Liver (tissue), 9 donors: ENCODE data around the gene DEFB113. TPM values are rescaled to one million over a fixed set of nuclear protein-coding genes. Genes with fewer than 3 reads are reported as not detected.

Experiments used
- DNase-seq: peaks from one replicate; pipeline ENCODE4 v3.0.0-alpha.2; 2017; ENCODE audit warnings: low spot score
- H3K27ac ChIP-seq, 2 donors: one replicate each; pipeline ENCODE4 v1.7.0; 2013; ENCODE audit warnings: inconsistent platforms in 2 of 2, low read length in 2 of 2, control low read depth in 1 of 2, low read depth in 1 of 2, mild to moderate bottlenecking in 1 of 2
- H3K27me3 ChIP-seq, 4 donors: one replicate each; pipeline versions ENCODE4 v1.6.1 to v1.7.0; 2013; ENCODE audit warnings: low read length in 3 of 4, inconsistent platforms in 1 of 4, mild to moderate bottlenecking in 1 of 4, moderate library complexity in 1 of 4; ENCODE audit not compliant: control insufficient read depth in 4 of 4, insufficient read depth in 4 of 4
- H3K36me3 ChIP-seq, 4 donors: one replicate each; pipeline versions ENCODE4 v1.6.1 to v1.7.0; 2013; ENCODE audit warnings: low read length in 3 of 4, mild to moderate bottlenecking in 3 of 4, low read depth in 1 of 4, moderate library complexity in 1 of 4; ENCODE audit not compliant: control insufficient read depth in 4 of 4, insufficient read depth in 3 of 4
- H3K4me1 ChIP-seq, 4 donors: one replicate each; pipeline versions ENCODE4 v1.6.1 to v1.7.0; 2013; ENCODE audit warnings: low read length in 3 of 4, mild to moderate bottlenecking in 3 of 4, moderate library complexity in 1 of 4; ENCODE audit not compliant: control insufficient read depth in 4 of 4, insufficient read depth in 4 of 4
- H3K4me3 ChIP-seq, 3 donors: one replicate each; pipeline versions ENCODE4 v1.6.1 to v1.7.0; 2013; ENCODE audit warnings: low read length in 3 of 3, control low read depth in 1 of 3, low read depth in 1 of 3, mild to moderate bottlenecking in 1 of 3
- H3K9ac ChIP-seq, 2 donors: one replicate each; pipeline ENCODE4 v1.7.0; 2013; ENCODE audit warnings: low read length in 2 of 2, mild to moderate bottlenecking in 2 of 2, moderate library complexity in 2 of 2, control low read depth in 1 of 2, low read depth in 1 of 2
- H3K9me3 ChIP-seq, 4 donors: one replicate each; pipeline versions ENCODE4 v1.6.1 to v1.7.0; 2013; ENCODE audit warnings: low read length in 3 of 4; ENCODE audit not compliant: control insufficient read depth in 4 of 4
- ATF3 ChIP-seq: IDR thresholded peaks from 2 replicates; pipeline ENCODE4 v1.6.1; 2016; ENCODE audit warnings: antibody characterized with exemption
- CTCF ChIP-seq: fragments of 150-350 bp; IDR thresholded peaks from 2 replicates; pipeline ENCODE4 v1.5.1; 2017; ENCODE audit warnings: improper control_type of control experiment, low read depth, low read length; ENCODE audit not compliant: missing input control
- EGR1 ChIP-seq, 2 donors: IDR thresholded peaks; 2 replicates each; pipeline ENCODE4 v1.6.1; 2016 to 2018; ENCODE audit warnings: antibody characterized with exemption in 2 of 2, low read depth in 2 of 2
- FOXA1 ChIP-seq: IDR thresholded peaks from 2 replicates; pipeline ENCODE4 v1.6.1; 2016; ENCODE audit warnings: antibody characterized with exemption
- FOXA2 ChIP-seq: IDR thresholded peaks from 2 replicates; pipeline ENCODE4 v1.6.1; 2016; ENCODE audit warnings: antibody characterized with exemption
- NR2F2 ChIP-seq: IDR thresholded peaks from 2 replicates; pipeline ENCODE4 v1.6.1; 2016; ENCODE audit warnings: antibody characterized with exemption
- RAD21 ChIP-seq, 2 donors: IDR thresholded peaks; 2 replicates each; pipeline ENCODE4 v1.6.1; 2016; ENCODE audit warnings: antibody characterized with exemption in 2 of 2, mild to moderate bottlenecking in 2 of 2
- REST ChIP-seq: IDR thresholded peaks from 2 replicates; pipeline ENCODE4 v1.6.1; 2016; ENCODE audit warnings: antibody characterized with exemption, mild to moderate bottlenecking
- RXRA ChIP-seq, 2 donors: IDR thresholded peaks; 2 replicates each; pipeline ENCODE4 v1.6.1; 2017 to 2018; ENCODE audit warnings: antibody characterized with exemption in 2 of 2, mild to moderate bottlenecking in 1 of 2
- SP1 ChIP-seq: IDR thresholded peaks from 2 replicates; pipeline ENCODE4 v1.6.1; 2018; ENCODE audit warnings: antibody characterized with exemption, mild to moderate bottlenecking
- YY1 ChIP-seq: IDR thresholded peaks from 2 replicates; pipeline ENCODE4 v1.6.1; 2016; ENCODE audit warnings: antibody characterized with exemption, mild to moderate bottlenecking
- WGBS: extraction: QIAGEN DNeasy Blood & Tissue Kit; methylation state at CpG from one replicate; pipeline ENCODE4 v1.1.7; 2013; 5-methylcytosine and 5-hydroxymethylcytosine counted together
- polyA plus RNA-seq, 2 donors: library from polyadenylated mRNA; stranded (reverse) in 1 of 2; unstranded in 1 of 2; fragments of 200-250 nt in 1 of 2; fragments of >200 nt in 1 of 2; fragmentation: Nextera tagmentation in 1 of 2; extraction: Ambion mirVana in 1 of 2; gene quantifications; one replicate each; pipeline versions ENCODE4 v1.2.1 to v1.2.3, GENCODE V29; 2013 to 2015
- total RNA-seq, 2 donors: library from RNA; depleted of rRNA; stranded (reverse); fragments of >200 nt; gene quantifications; one replicate each; pipeline ENCODE4 v1.2.3, GENCODE V29; 2014
- donor health status: healthy.
- donor health status: healthy.
- donor health status: healthy.
- donor health status: healthy.
- donor health status: healthy.

The DEFB113 gene
- total and polyA plus RNA-seq, 4 donors = not detected

- Histone ChIP-seq H3K27me3 (no peaks in the 10 kb centered on the region), H3K9me3 (no peaks in the 10 kb centered on the region), H3K9ac (no peak overlapping the region), H3K4me1 (no peaks in the 10 kb centered on the region), H3K27ac (no peak overlapping the region), H3K36me3 (no peaks in the 10 kb centered on the region), H3K4me3 (no peak overlapping the region)
- WGBS = 70% methylated on average over 2 of the region's 2 CpGs
- TF ChIP-seq ATF3 (no peak), RAD21 (IDR thresholded peaks at IDR 0.05) (no peak)
- DNase-seq = no peak
Measured at GRCh38 chr6:49951926-49952325, 17.5 kb downstream of the DEFB113 start.

- H3K27ac ChIP-seq = no peak overlapping the region
- DNase-seq = no peak
- no peaks in the 10 kb centered on the region for H3K4me1 ChIP-seq
- H3K9ac ChIP-seq = no peak overlapping the region
- H3K4me3 ChIP-seq = no peak overlapping the region
- no peaks in the 10 kb centered on the region for H3K36me3 ChIP-seq
- H3K9me3 ChIP-seq = no peaks in the 10 kb centered on the region
- H3K27me3 ChIP-seq = no peaks in the 10 kb centered on the region
- 90% methylated on average over 2 of the region's 2 CpGs for WGBS
- TF ChIP-seq EGR1 (IDR thresholded peaks at IDR 0.05; ENCODE audit: low read depth in 2 of 2) = no peak
- TF ChIP-seq SP1 = no peak
- no peak for TF ChIP-seq RAD21 (IDR thresholded peaks at IDR 0.05)
- no peak for TF ChIP-seq FOXA1
- no peak for TF ChIP-seq NR2F2
- no peak for TF ChIP-seq YY1
- no peak for TF ChIP-seq CTCF
- no peak for TF ChIP-seq REST
- TF ChIP-seq FOXA2 = no peak
Measured at GRCh38 chr6:49950415-49950751, 19.0 kb downstream of the DEFB113 start.

GRCh38 chr6:49949062-49949461 is 20.4 kb downstream of the DEFB113 start:
- H3K9ac ChIP-seq = no peak overlapping the region
- H3K9me3 ChIP-seq = no peaks in the 10 kb centered on the region
- DNase-seq = no peak
- H3K4me1 ChIP-seq = no peaks in the 10 kb centered on the region
- no peaks in the 10 kb centered on the region for H3K27me3 ChIP-seq
- no peak overlapping the region for H3K27ac ChIP-seq
- H3K4me3 ChIP-seq = no peak overlapping the region
- 85% methylated on average over 4 of the region's 4 CpGs for WGBS
- TF ChIP-seq EGR1 (IDR thresholded peaks at IDR 0.05; ENCODE audit: low read depth in 2 of 2) (no peak), SP1 (no peak), RAD21 (IDR thresholded peaks at IDR 0.05) (no peak), FOXA2 (no peak), NR2F2 (no peak), CTCF (no peak), RXRA (IDR thresholded peaks at IDR 0.05) (no peak)
- no peaks in the 10 kb centered on the region for H3K36me3 ChIP-seq
